HepG2 (cell line): ENCODE results near the gene FOXA3. TPM values are rescaled to one million over a fixed set of nuclear protein-coding genes. Genes with fewer than 3 reads are reported as not detected.
A peak's percentile ranks its signal among the peaks of the same experiment; 100 is the strongest.

Source experiments
- ARNTL ChIP-seq: sonication (generic); formaldehyde crosslinking; IDR thresholded peaks from 2 replicates; pipeline ENCODE4 v1.4.0; 2020; ENCODE audit warnings: mild to moderate bottlenecking, missing genetic modification reagents
- CSRNP1 ChIP-seq: sonication (generic); formaldehyde crosslinking; IDR thresholded peaks from 2 replicates; pipeline ENCODE4 v1.8.1; 2023; ENCODE audit warnings: mild to moderate bottlenecking, missing genetic modification reagents
- LBX2 ChIP-seq: sonication (generic); formaldehyde crosslinking; IDR thresholded peaks from 2 replicates; pipeline ENCODE4 v1.5.0; 2020; ENCODE audit warnings: missing genetic modification reagents, mild to moderate bottlenecking, borderline replicate concordance
- LCORL ChIP-seq, 2 experiments: fragments of 450-650 bp in 1 of 2; sonication (generic) in 1 of 2; formaldehyde crosslinking in 1 of 2; IDR thresholded peaks; 2 replicates each; pipeline versions ENCODE4 v1.5.0 to v1.6.1; 2017 to 2020; ENCODE audit warnings: antibody characterized with exemption in 1 of 2, missing genetic modification reagents in 1 of 2
- MTF1 ChIP-seq: sonication (generic); formaldehyde crosslinking; IDR thresholded peaks from 2 replicates; pipeline ENCODE4 v1.5.0; 2020; ENCODE audit warnings: missing genetic modification reagents
- SALL1 ChIP-seq: sonication (generic); formaldehyde crosslinking; IDR thresholded peaks from 2 replicates; pipeline ENCODE4 v1.8.0; 2022; ENCODE audit warnings: mild to moderate bottlenecking, missing genetic modification reagents
- SKIL ChIP-seq: sonication (generic); formaldehyde crosslinking; IDR thresholded peaks from 2 replicates; pipeline ENCODE4 v1.8.0; 2022; ENCODE audit warnings: missing genetic modification reagents, mild to moderate bottlenecking, moderate library complexity, borderline replicate concordance
- TFAP4 ChIP-seq: sonication (generic); IDR thresholded peaks from 2 replicates; pipeline ENCODE4 v1.6.1; 2016; ENCODE audit warnings: low read depth, borderline replicate concordance
- ZBTB34 ChIP-seq: sonication (generic); formaldehyde crosslinking; IDR thresholded peaks from 2 replicates; pipeline ENCODE4 v1.8.0; 2022; ENCODE audit warnings: mild to moderate bottlenecking, missing genetic modification reagents
- ZC3H13 ChIP-seq: sonication (generic); formaldehyde crosslinking; IDR thresholded peaks from 2 replicates; pipeline ENCODE4 v1.8.1; 2023; ENCODE audit warnings: mild to moderate bottlenecking, missing genetic modification reagents, moderate library complexity
- ZNF20 ChIP-seq: sonication (generic); formaldehyde crosslinking; IDR thresholded peaks from 2 replicates; pipeline ENCODE4 v1.4.0; 2020; ENCODE audit warnings: mild to moderate bottlenecking, moderate library complexity, missing genetic modification reagents
- ZNF275 ChIP-seq: sonication (generic); formaldehyde crosslinking; IDR thresholded peaks from 2 replicates; pipeline ENCODE4 v1.8.0; 2022; ENCODE audit warnings: missing genetic modification reagents, mild to moderate bottlenecking, inconsistent platforms, borderline replicate concordance
- ZNF597 ChIP-seq: sonication (generic); formaldehyde crosslinking; IDR thresholded peaks from 2 replicates; pipeline ENCODE4 v1.5.0; 2020; ENCODE audit warnings: missing genetic modification reagents
- ZNF652 ChIP-seq: IDR thresholded peaks from 2 replicates; pipeline ENCODE4 v1.6.1; 2016; ENCODE audit warnings: low read depth, borderline replicate concordance
- ZNF740 ChIP-seq: sonication (generic); formaldehyde crosslinking; IDR thresholded peaks from 2 replicates; pipeline ENCODE4 v1.4.0; 2020; ENCODE audit warnings: missing genetic modification reagents
- polyA plus RNA-seq, 8 experiments: library from polyadenylated mRNA; depleted of rRNA in 3 of 8; stranded (reverse) in 7 of 8; unstranded in 1 of 8; fragments of >200 nt; fragmentation: Illumina TruSeq in 4 of 8; extraction: Trizol in 4 of 8; gene quantifications; 2 replicates each; pipeline versions ENCODE4 v1.2.1 to v1.2.3, GENCODE V29; 2011 to 2016; ENCODE audit warnings: low read depth in 4 of 8, missing spikeins in 1 of 8, mixed read lengths in 1 of 8; ENCODE audit not compliant: insufficient read depth in 1 of 8
- total RNA-seq, 5 experiments: library from RNA; depleted of rRNA; stranded (reverse); fragments of >200 nt; fragmentation: Illumina TruSeq; extraction: Trizol; gene quantifications; 2 replicates each; pipeline ENCODE4 v1.2.3, GENCODE V29; 2016; ENCODE audit warnings: low read depth in 1 of 5

The FOXA3 gene
- total and polyA plus RNA-seq, 2 of the 13 experiments (the other 11 are each of a cell fraction or from before 2014, with no cell fraction given), result 29.8 to 47.6 TPM

GRCh38 chr19:45881909-45882528 is 17.9 kb downstream of the FOXA3 start (continued):
- TF ChIP-seq ZC3H13 (peak; percentile 61; the same call in 1 of the 2 replicates), TFAP4 (peak; percentile 100), ZBTB34 (CRISPR knock-in tag) (peak; percentile 76; the same call in 1 of the 2 replicates), ZNF20 (CRISPR knock-in tag) (no peak), SKIL (CRISPR knock-in tag) (peak; percentile 74; the same call in 1 of the 2 replicates), LBX2 (CRISPR knock-in tag) (no peak), MTF1 (CRISPR knock-in tag) (no peak), ARNTL (CRISPR knock-in tag) (peak; percentile 46; the same call in 1 of the 2 replicates), ZNF652 (CRISPR knock-in tag) (peak; percentile 88), CSRNP1 (peak; percentile 84), LCORL (IDR thresholded peaks at IDR 0.05) (no peak), LCORL (CRISPR knock-in tag; IDR thresholded peaks at IDR 0.05) (peak; percentile 95), ZNF597 (no peak), ZNF275 (CRISPR knock-in tag) (no peak), ZNF740 (CRISPR knock-in tag) (peak; percentile 79; the same call in 1 of the 2 replicates), SALL1 (CRISPR knock-in tag) (peak; percentile 56; the same call in 1 of the 2 replicates)
